Measurements from ENCODE around the gene S100A10. TPM values are rescaled to one million over a fixed set of nuclear protein-coding genes. Genes with fewer than 3 reads are reported as not detected.

S100A10 gene
- total RNA-seq, 1 experiment from 2014 or later: 160 TPM

- H3K9ac ChIP-seq (ENCODE audit: extremely low read depth, insufficient read length, low read length): no peak overlapping the region
- no peaks in the 10 kb centered on the region for H3K23me2 ChIP-seq (ENCODE audit: insufficient read length, low read depth, low read length, poor library complexity, severe bottlenecking)
- H3K4me1 ChIP-seq (ENCODE audit: insufficient read depth, low read length): no peaks in the 10 kb centered on the region
- no peak overlapping the region for H3T11ph ChIP-seq (ENCODE audit: low read length)
- H2BK120ac ChIP-seq (ENCODE audit: low read depth, low read length, poor library complexity, severe bottlenecking): no peak overlapping the region
- 0 out of 7 replicates have a peak overlapping the region, but pooled peaks of 1 of the 3 experiments have one; percentile 6 for H3K27ac Mint-ChIP-seq
- no peak overlapping the region for H3K56ac ChIP-seq (ENCODE audit: insufficient read length, low read depth, low read length)
- H3K4ac ChIP-seq (ENCODE audit: low read depth, low read length): no peak overlapping the region
- H3K27me3 ChIP-seq (ENCODE audit: insufficient read depth, low read length): no peaks in the 10 kb centered on the region
- peaks cover 12 to 18% of the 10 kb centered on the region in 2 experiments for H3K4me1 Mint-ChIP-seq
- no peak overlapping the region for H4K91ac ChIP-seq (ENCODE audit: insufficient read length, low read depth, low read length)
- H3K23ac ChIP-seq (ENCODE audit: insufficient read length, low read depth, low read length): no peak overlapping the region
- H3K27me3 Mint-ChIP-seq (ENCODE audit: low read depth): no peaks in the 10 kb centered on the region
- H4K5ac ChIP-seq (ENCODE audit: insufficient read length, low read depth, low read length): no peak overlapping the region
- H3K14ac ChIP-seq (ENCODE audit: insufficient read depth, low read length): no peak overlapping the region
- no peak for TF ChIP-seq CTCF (conservative IDR thresholded peaks at IDR 0.05)
- no peak overlapping the region for H2AK5ac ChIP-seq (ENCODE audit: insufficient read length, low read length)
- H3K18ac ChIP-seq (ENCODE audit: insufficient read length, low read depth, low read length): no peak overlapping the region
- no peak overlapping the region for H2BK20ac ChIP-seq (ENCODE audit: low read depth, low read length, poor library complexity, severe bottlenecking)
- no peaks in the 10 kb centered on the region for H3K79me2 ChIP-seq (ENCODE audit: insufficient read depth, low read length)
- H2BK5ac ChIP-seq (ENCODE audit: insufficient read length, low read length): no peak overlapping the region
- no peak overlapping the region for H2BK15ac ChIP-seq (ENCODE audit: low read depth, low read length)
- H4K20me1 ChIP-seq (ENCODE audit: control insufficient read depth, insufficient read depth, insufficient read length): no peaks in the 10 kb centered on the region
- WGBS (ENCODE audit: extremely low coverage, insufficient read length, low lambda C conversion rate): 64% methylated on average over 1 of the region's 2 CpGs
- H2AFZ ChIP-seq (ENCODE audit: low read length): no peak overlapping the region
- H3K79me1 ChIP-seq (ENCODE audit: insufficient read depth, low read depth, low read length, poor library complexity, severe bottlenecking): no peaks in the 10 kb centered on the region
- no peak for DNase-seq
- no peaks in the 10 kb centered on the region for H3K9me3 Mint-ChIP-seq
- no peaks in the 10 kb centered on the region for H3K36me3 Mint-ChIP-seq (ENCODE audit: insufficient read depth in 1 of 3, low read depth in 3 of 3)
- no peak overlapping the region for H3K4me2 ChIP-seq (ENCODE audit: insufficient read depth, insufficient read length, low read length)
- H3K9me3 ChIP-seq (ENCODE audit: control insufficient read depth, low read depth, low read length): no peaks in the 10 kb centered on the region
- H2BK12ac ChIP-seq (ENCODE audit: insufficient read length, low read depth, low read length): no peak overlapping the region
- no peak overlapping the region for H3K27ac ChIP-seq (ENCODE audit: insufficient read length, low read depth, low read length)
- H3K4me3 Mint-ChIP-seq: no peak overlapping the region
- no peak overlapping the region for H4K8ac ChIP-seq (replicated peaks; ENCODE audit: insufficient read length, low read depth, low read length)
These were observed 57.6 kb downstream of the S100A10 start for GRCh38 chr1:151935894-151936602.

All from H9 (cell line).